CD8-positive, alpha-beta memory T cell (primary cell): ENCODE measurements around the gene DNMT1. TPM values are rescaled to one million over a fixed set of nuclear protein-coding genes. Genes with fewer than 3 reads are reported as not detected.

Experiments used
- CTCF ChIA-PET: fragments of 350-600 bp; sonication (Branson Sonifier 250); formaldehyde crosslinking; loops from one replicate; lab custom pipeline; 2021; ENCODE audit warnings: antibody characterized with exemption; lab: Charles Lee
- POLR2A ChIA-PET: fragments of 350-600 bp; sonication (Branson Sonifier 250); formaldehyde crosslinking; loops from one replicate; lab custom pipeline; 2021; ENCODE audit warnings: antibody characterized with exemption; lab: Charles Lee
- DNase-seq, 5 donors: peaks; one replicate each; pipeline versions ENCODE4 v3.0.0 to v3.0.0-alpha.2; 2020 to 2022; ENCODE audit warnings: mixed read lengths in 1 of 5
- H3K27ac ChIP-seq: one replicate; pipeline ENCODE4 v1.7.0; 2013; ENCODE audit warnings: low read depth, mild to moderate bottlenecking, low read length, moderate library complexity
- H3K27me3 ChIP-seq: 2 replicates; pipeline ENCODE4 v1.7.0; 2013; ENCODE audit warnings: low read length, mild to moderate bottlenecking; ENCODE audit not compliant: insufficient read depth, poor library complexity, severe bottlenecking
- H3K36me3 ChIP-seq: 2 replicates; pipeline ENCODE4 v1.7.0; 2013; ENCODE audit warnings: mild to moderate bottlenecking, low read length, moderate library complexity; ENCODE audit not compliant: insufficient read depth
- H3K4me1 ChIP-seq: 2 replicates; pipeline ENCODE4 v1.7.0; 2013; ENCODE audit warnings: mild to moderate bottlenecking, low read length, moderate library complexity; ENCODE audit not compliant: insufficient read depth
- H3K4me3 ChIP-seq: 2 replicates; pipeline ENCODE4 v1.7.0; 2013; ENCODE audit warnings: mild to moderate bottlenecking, low read length
- H3K9me3 ChIP-seq: 2 replicates; pipeline ENCODE4 v1.7.0; 2013; ENCODE audit warnings: mild to moderate bottlenecking, low read length
- H3K27ac Mint-ChIP-seq, 8 donors: one replicate each; pipeline ENCODE4 v1.8.0; 2020 to 2021; ENCODE audit warnings: mixed read lengths in 8 of 8, mild to moderate bottlenecking in 6 of 8, inconsistent platforms in 3 of 8, moderate library complexity in 3 of 8
- H3K27me3 Mint-ChIP-seq, 2 donors: one replicate each; pipeline ENCODE4 v1.8.0; 2020 to 2021; ENCODE audit warnings: mixed read lengths in 2 of 2, mild to moderate bottlenecking in 1 of 2, moderate library complexity in 1 of 2
- H3K36me3 Mint-ChIP-seq, 3 donors: one replicate each; pipeline ENCODE4 v1.8.0; 2020 to 2021; ENCODE audit warnings: mixed read lengths in 3 of 3, inconsistent platforms in 1 of 3, mild to moderate bottlenecking in 1 of 3
- H3K4me1 Mint-ChIP-seq, 3 donors: one replicate each; pipeline ENCODE4 v1.8.0; 2020 to 2021; ENCODE audit warnings: mixed read lengths in 3 of 3, inconsistent platforms in 1 of 3, mild to moderate bottlenecking in 1 of 3
- H3K4me3 Mint-ChIP-seq, 7 donors: one replicate each; pipeline ENCODE4 v1.8.0; 2020 to 2021; ENCODE audit warnings: mixed read lengths in 7 of 7, mild to moderate bottlenecking in 6 of 7, moderate library complexity in 4 of 7, inconsistent platforms in 2 of 7
- H3K9me3 Mint-ChIP-seq, 5 donors: one replicate each; pipeline ENCODE4 v1.8.0; 2020 to 2022; ENCODE audit warnings: mixed read lengths in 5 of 5, mild to moderate bottlenecking in 3 of 5, moderate library complexity in 2 of 5, inconsistent platforms in 1 of 5
- polyA plus RNA-seq: library from polyadenylated mRNA; unstranded; fragments of 300-500 nt; fragmentation: Illumina TruSeq; gene quantifications from one replicate; pipeline ENCODE4 v1.2.3, GENCODE V29; 2021
- total RNA-seq, 2 experiments: library from RNA; stranded (reverse); gene quantifications; one replicate each; pipeline ENCODE4 v1.2.3, GENCODE V29; 2021

DNMT1 gene
- total and polyA plus RNA-seq, 3 experiments from 2014 or later, result 142 to 325 (median 307) TPM

DNA sequence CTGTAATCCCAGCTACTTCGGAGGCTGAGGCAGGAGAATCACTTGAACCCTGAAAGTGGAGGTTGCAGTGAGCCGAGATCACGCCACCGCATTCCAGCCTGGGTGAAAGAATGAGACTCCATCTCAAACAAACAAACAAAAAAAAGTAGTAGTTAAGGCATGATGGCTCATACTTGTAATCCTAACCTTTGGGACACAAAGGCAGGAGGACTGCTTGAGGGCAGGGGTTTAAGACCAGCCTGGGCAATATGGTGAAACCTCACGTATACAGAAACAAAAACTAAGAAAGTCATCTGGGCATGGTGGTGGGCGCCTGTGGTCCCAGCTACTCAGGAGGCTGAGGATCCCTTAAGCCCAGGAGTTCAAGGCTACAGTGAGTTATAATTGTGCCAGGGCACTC is 1.8 kb downstream of the DNMT1 start:
- Mint-ChIP-seq H3K4me1 (peaks cover 28 to 60% (median 44%) of the 10 kb centered on the region in 3 donors), H3K27me3 (no peaks in the 10 kb centered on the region), H3K27ac (peak overlapping the region in 5 of 8 donors; percentile 20 to 94 (median 40)), H3K4me3 (peak overlapping the region; percentile 41 to 94 (median 78)), H3K9me3 (no peaks in the 10 kb centered on the region), H3K36me3 (peaks cover 0 to 32% (median 3%) of the 10 kb centered on the region in 3 donors)
- Histone ChIP-seq H3K27me3 (no peaks in the 10 kb centered on the region), H3K4me3 (no peak overlapping the region), H3K36me3 (peaks cover 8% of the 10 kb centered on the region), H3K27ac (no peak overlapping the region), H3K4me1 (peaks cover 28% of the 10 kb centered on the region), H3K9me3 (no peaks in the 10 kb centered on the region)
- ChIA-PET POLR2A (no interaction called here), CTCF (interaction anchor here (1.5 kb wide), 1 partner anchor 50 kb away, joined by 4 read pairs; no protein-coding TSS in a partner anchor)
- no peak for DNase-seq

DNA sequence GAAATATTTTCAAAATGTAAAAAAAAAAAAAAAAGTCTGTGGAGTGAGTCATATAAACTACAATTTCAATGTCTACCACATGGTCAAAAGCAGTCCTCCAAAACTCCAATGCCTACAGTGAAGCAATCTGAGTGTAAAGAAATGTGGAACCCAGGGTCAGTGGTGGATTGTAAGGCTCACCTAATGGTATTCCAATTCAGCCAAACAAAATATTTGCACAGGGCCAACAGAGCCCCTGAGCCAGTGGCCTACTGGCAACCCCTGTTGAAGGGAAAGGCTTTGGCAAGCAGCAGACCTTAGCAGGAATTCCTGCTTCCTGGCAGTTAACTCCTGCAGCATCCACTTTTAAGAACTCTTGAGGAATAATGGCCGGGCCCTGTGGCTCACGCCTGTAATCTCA is 3.4 kb downstream of the DNMT1 start:
- Histone ChIP-seq H3K9me3 (no peaks in the 10 kb centered on the region), H3K4me1 (peaks cover 28% of the 10 kb centered on the region), H3K4me3 (no peak overlapping the region), H3K36me3 (peaks cover 9% of the 10 kb centered on the region), H3K27ac (no peak overlapping the region), H3K27me3 (no peaks in the 10 kb centered on the region)
- CTCF ChIA-PET, result no interaction called here
- no peak for DNase-seq
- no peaks in the 10 kb centered on the region for H3K27me3 Mint-ChIP-seq
- POLR2A ChIA-PET, result no interaction called here
- H3K36me3 Mint-ChIP-seq, result peaks cover 0 to 44% (median 3%) of the 10 kb centered on the region in 3 donors
- no peaks in the 10 kb centered on the region for H3K9me3 Mint-ChIP-seq
- peaks cover 31 to 68% (median 50%) of the 10 kb centered on the region in 3 donors for H3K4me1 Mint-ChIP-seq
- no peak overlapping the region for H3K27ac Mint-ChIP-seq
- H3K4me3 Mint-ChIP-seq, result peak overlapping the region in 2 of 7 donors; percentile 35 to 54

DNA sequence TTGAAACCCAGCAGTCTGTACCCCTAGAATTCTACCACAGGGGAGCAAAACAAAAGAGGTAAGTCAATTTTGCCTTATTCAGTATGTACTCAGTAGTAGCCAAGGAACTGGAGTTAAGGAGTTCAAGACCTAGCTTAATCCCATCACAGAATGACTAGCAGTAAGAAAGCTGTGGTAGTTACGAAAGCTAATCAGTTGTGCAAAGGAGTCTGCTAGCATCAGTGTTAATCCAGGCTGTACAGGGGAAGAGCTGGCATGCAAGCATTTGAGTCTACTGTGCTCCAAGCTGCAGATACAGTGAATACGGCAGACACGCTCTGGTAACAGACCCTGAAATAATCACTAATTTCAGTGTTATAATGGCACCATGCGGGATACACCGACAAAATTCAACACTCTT is 4.7 kb downstream of the DNMT1 start:
- ChIA-PET POLR2A (no interaction called here), CTCF (interaction anchor here (0.7 to 1.0 kb wide), 2 partner anchors 10 to 204 kb away, joined by 3 read pairs; no protein-coding TSS in a partner anchor)
- peak overlapping the region in 3 of 7 donors; percentile 23 to 86 (median 63) for H3K4me3 Mint-ChIP-seq
- H3K36me3 ChIP-seq, result peaks cover 14% of the 10 kb centered on the region
- peak overlapping the region in 4 of 8 donors; percentile 29 to 77 (median 53) for H3K27ac Mint-ChIP-seq
- no peaks in the 10 kb centered on the region for H3K9me3 Mint-ChIP-seq
- no peaks in the 10 kb centered on the region for H3K27me3 ChIP-seq
- H3K4me1 Mint-ChIP-seq, result peaks cover 29 to 70% (median 51%) of the 10 kb centered on the region in 3 donors
- H3K27me3 Mint-ChIP-seq, result no peaks in the 10 kb centered on the region
- no peak for DNase-seq
- H3K27ac ChIP-seq, result no peak overlapping the region
- peaks cover 0 to 53% (median 3%) of the 10 kb centered on the region in 3 donors for H3K36me3 Mint-ChIP-seq
- no peaks in the 10 kb centered on the region for H3K9me3 ChIP-seq
- H3K4me1 ChIP-seq, result peaks cover 28% of the 10 kb centered on the region
- H3K4me3 ChIP-seq, result no peak overlapping the region

GRCh38 chr19:10189616-10190015 is 5.1 kb downstream of the DNMT1 start:
- ChIA-PET CTCF (interaction anchor here (0.7 to 1.0 kb wide), 2 partner anchors 10 to 204 kb away, joined by 3 read pairs; no protein-coding TSS in a partner anchor), POLR2A (no interaction called here)
- Mint-ChIP-seq H3K4me3 (peak overlapping the region in 3 of 7 donors; percentile 23 to 86 (median 63)), H3K4me1 (peaks cover 26 to 66% (median 50%) of the 10 kb centered on the region in 3 donors), H3K27ac (peak overlapping the region in 6 of 8 donors; percentile 28 to 77 (median 30)), H3K27me3 (peaks cover 0 to 1% of the 10 kb centered on the region in 2 donors), H3K36me3 (peaks cover 0 to 54% (median 3%) of the 10 kb centered on the region in 3 donors), H3K9me3 (no peaks in the 10 kb centered on the region)
- Histone ChIP-seq H3K36me3 (peaks cover 14% of the 10 kb centered on the region), H3K4me3 (no peak overlapping the region), H3K27me3 (no peaks in the 10 kb centered on the region), H3K4me1 (peaks cover 28% of the 10 kb centered on the region), H3K27ac (no peak overlapping the region), H3K9me3 (no peaks in the 10 kb centered on the region)
- no peak for DNase-seq

- peaks cover 0 to 58% (median 0%) of the 10 kb centered on the region in 3 donors for H3K36me3 Mint-ChIP-seq
- H3K27ac Mint-ChIP-seq, result peak overlapping the region in 3 of 8 donors; percentile 23 to 67 (median 64)
- peaks cover 0 to 1% of the 10 kb centered on the region in 2 donors for H3K27me3 Mint-ChIP-seq
- H3K27me3 ChIP-seq, result no peaks in the 10 kb centered on the region
- H3K4me1 ChIP-seq, result peaks cover 10% of the 10 kb centered on the region
- no peak for DNase-seq
- CTCF ChIA-PET, result interaction anchor here (0.7 to 1.1 kb wide), 5 partner anchors 10 to 71 kb away, joined by 3 read pairs; no protein-coding TSS in a partner anchor
- H3K27ac ChIP-seq, result no peak overlapping the region
- peaks cover 14% of the 10 kb centered on the region for H3K36me3 ChIP-seq
- no peaks in the 10 kb centered on the region for H3K9me3 Mint-ChIP-seq
- H3K4me1 Mint-ChIP-seq, result peaks cover 21 to 55% (median 41%) of the 10 kb centered on the region in 3 donors
- H3K9me3 ChIP-seq, result no peaks in the 10 kb centered on the region
- POLR2A ChIA-PET, result no interaction called here
- H3K4me3 Mint-ChIP-seq, result peak overlapping the region in 1 of 7 donors; percentile 37
- H3K4me3 ChIP-seq, result no peak overlapping the region
These were observed 7.4 kb downstream of the DNMT1 start for GRCh38 chr19:10187315-10187714.

- H3K4me3 Mint-ChIP-seq, result peak overlapping the region in 1 of 7 donors; percentile 38
These were observed 10.1 kb downstream of the DNMT1 start for GRCh38 chr19:10184636-10185035.

DNA sequence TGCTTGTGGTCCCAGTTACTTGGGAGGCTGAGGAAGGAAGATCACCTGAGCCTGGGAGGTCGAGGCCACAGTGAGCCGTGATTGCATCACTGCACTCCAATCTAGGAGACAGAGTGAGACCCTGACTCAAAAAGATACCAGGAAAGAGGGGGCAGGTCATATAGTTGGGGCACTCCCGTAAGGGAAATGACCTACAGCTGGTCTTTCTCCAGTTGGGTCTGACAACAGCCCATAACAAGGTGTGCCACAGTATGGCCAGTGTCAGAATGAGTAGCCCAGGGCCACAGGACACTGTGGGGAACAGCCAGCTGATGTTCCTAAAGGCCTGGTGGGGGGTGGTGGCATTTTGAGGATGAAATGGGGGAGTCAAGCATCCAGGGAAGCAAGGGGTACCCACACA is 10.8 kb downstream of the DNMT1 start:
- Histone ChIP-seq H3K36me3 (peaks cover 18% of the 10 kb centered on the region), H3K27ac (no peak overlapping the region), H3K27me3 (no peaks in the 10 kb centered on the region), H3K4me1 (no peaks in the 10 kb centered on the region), H3K9me3 (no peaks in the 10 kb centered on the region), H3K4me3 (no peak overlapping the region)
- H3K9me3 Mint-ChIP-seq, result no peaks in the 10 kb centered on the region
- H3K36me3 Mint-ChIP-seq, result peaks cover 0 to 68% (median 6%) of the 10 kb centered on the region in 3 donors
- H3K27ac Mint-ChIP-seq, result peak overlapping the region in 5 of 8 donors; percentile 43 to 75 (median 52)
- DNase-seq, result no peak
- peaks cover 14 to 36% (median 30%) of the 10 kb centered on the region in 3 donors for H3K4me1 Mint-ChIP-seq
- CTCF ChIA-PET, result interaction anchor here (1.0 kb wide), 1 partner anchor 41 kb away, joined by 3 read pairs; no protein-coding TSS in a partner anchor
- H3K4me3 Mint-ChIP-seq, result no peak overlapping the region
- H3K27me3 Mint-ChIP-seq, result peaks cover 0 to 1% of the 10 kb centered on the region in 2 donors
- POLR2A ChIA-PET, result no interaction called here

More at GRCh38 chr19:10184636-10185035, 10.1 kb downstream of the DNMT1 start:
- H3K27ac ChIP-seq, result no peak overlapping the region
- H3K4me1 Mint-ChIP-seq, result peaks cover 16 to 39% (median 32%) of the 10 kb centered on the region in 3 donors
- H3K27me3 ChIP-seq, result no peaks in the 10 kb centered on the region
- H3K27ac Mint-ChIP-seq, result peak overlapping the region in 4 of 8 donors; percentile 47 to 83 (median 56)
- peaks cover 0 to 1% of the 10 kb centered on the region in 2 donors for H3K27me3 Mint-ChIP-seq
- H3K4me1 ChIP-seq, result peaks cover 1% of the 10 kb centered on the region
- no peaks in the 10 kb centered on the region for H3K9me3 Mint-ChIP-seq
- no peak overlapping the region for H3K4me3 ChIP-seq
- H3K36me3 Mint-ChIP-seq, result peaks cover 0 to 65% (median 6%) of the 10 kb centered on the region in 3 donors
- POLR2A ChIA-PET, result no interaction called here
- CTCF ChIA-PET, result interaction anchor here (0.7 kb wide), 1 partner anchor 22 kb away, joined by 3 read pairs; no protein-coding TSS in a partner anchor
- H3K9me3 ChIP-seq, result no peaks in the 10 kb centered on the region
- H3K36me3 ChIP-seq, result peaks cover 19% of the 10 kb centered on the region
- DNase-seq, result no peak

GRCh38 chr19:10182847-10183246 is 11.9 kb downstream of the DNMT1 start:
- POLR2A ChIA-PET, result no interaction called here
- Histone ChIP-seq H3K4me1 (no peaks in the 10 kb centered on the region), H3K4me3 (no peak overlapping the region), H3K27ac (no peak overlapping the region), H3K27me3 (no peaks in the 10 kb centered on the region), H3K36me3 (peaks cover 18% of the 10 kb centered on the region), H3K9me3 (no peaks in the 10 kb centered on the region)
- no peak overlapping the region for H3K4me3 Mint-ChIP-seq
- H3K36me3 Mint-ChIP-seq, result peaks cover 0 to 60% (median 6%) of the 10 kb centered on the region in 3 donors
- peaks cover 10 to 26% (median 24%) of the 10 kb centered on the region in 3 donors for H3K4me1 Mint-ChIP-seq
- peaks cover 0 to 1% of the 10 kb centered on the region in 2 donors for H3K27me3 Mint-ChIP-seq
- CTCF ChIA-PET, result interaction anchor here (1.5 kb wide), 1 partner anchor 9 kb away, joined by 6 read pairs; no protein-coding TSS in a partner anchor
- DNase-seq, result no peak
- H3K27ac Mint-ChIP-seq, result no peak overlapping the region
- H3K9me3 Mint-ChIP-seq, result no peaks in the 10 kb centered on the region
